Subcutaneous abdominal adipose tissue (tissue), 5 donors: Measurements from ENCODE around the gene AP1G1.
"Not testable (repeated sequence)": the region's sequence is repeated elsewhere in the genome, so short reads cannot be mapped to it uniquely, and the experiment has no call there.

Experiments
- H3K27ac ChIP-seq: one replicate; pipeline ENCODE4 v1.7.0; 2013; ENCODE audit warnings: low read depth, mild to moderate bottlenecking, inconsistent platforms, low read length, moderate library complexity
- H3K27me3 ChIP-seq, 5 donors: one replicate each; pipeline ENCODE4 v1.7.0; 2013; ENCODE audit warnings: low read length in 5 of 5, inconsistent platforms in 1 of 5; ENCODE audit not compliant: control insufficient read depth in 5 of 5, insufficient read depth in 4 of 5
- H3K36me3 ChIP-seq, 5 donors: one replicate each; pipeline ENCODE4 v1.7.0; 2013; ENCODE audit warnings: low read length in 5 of 5; ENCODE audit not compliant: control insufficient read depth in 5 of 5, insufficient read depth in 5 of 5
- H3K4me1 ChIP-seq, 5 donors: one replicate each; pipeline ENCODE4 v1.7.0; 2013; ENCODE audit warnings: low read length in 5 of 5, mild to moderate bottlenecking in 3 of 5, moderate library complexity in 1 of 5; ENCODE audit not compliant: control insufficient read depth in 5 of 5, insufficient read depth in 5 of 5
- H3K4me3 ChIP-seq, 5 donors: one replicate each; pipeline ENCODE4 v1.7.0; 2013; ENCODE audit warnings: low read length in 5 of 5, low read depth in 1 of 5
- H3K9ac ChIP-seq, 5 donors: one replicate each; pipeline ENCODE4 v1.7.0; 2013; ENCODE audit warnings: low read length in 5 of 5, mild to moderate bottlenecking in 4 of 5, moderate library complexity in 3 of 5
- H3K9me3 ChIP-seq, 5 donors: one replicate each; pipeline ENCODE4 v1.7.0; 2013; ENCODE audit warnings: low read length in 5 of 5; ENCODE audit not compliant: control insufficient read depth in 5 of 5
- donor health status: healthy.
- donor health status: healthy.
- donor health status: healthy.
- donor health status: healthy.
- donor health status: healthy.

AP1G1 gene

DNA sequence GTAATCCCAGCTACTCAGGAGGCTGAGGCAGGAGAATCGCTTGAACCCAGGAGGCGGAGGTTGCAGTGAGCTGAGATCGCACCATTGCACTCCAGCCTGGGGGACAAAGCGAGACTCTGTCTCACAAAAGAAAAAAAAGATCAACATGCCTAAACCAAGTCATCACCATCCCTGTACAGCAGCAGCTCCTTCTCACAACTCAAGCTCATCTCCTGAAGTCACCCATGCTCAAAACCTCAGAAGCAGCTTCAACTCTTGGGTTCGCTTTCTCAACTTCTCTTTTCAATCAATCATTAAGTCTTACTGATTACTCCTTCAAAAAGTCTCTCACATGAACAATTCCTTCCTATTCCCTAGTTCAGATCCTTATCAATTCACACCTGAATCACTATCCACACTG lies 115.5 kb downstream of the AP1G1 start:
- H3K27me3 ChIP-seq: no peaks in the 10 kb centered on the region
- H3K9ac ChIP-seq: no peak overlapping the region

DNA sequence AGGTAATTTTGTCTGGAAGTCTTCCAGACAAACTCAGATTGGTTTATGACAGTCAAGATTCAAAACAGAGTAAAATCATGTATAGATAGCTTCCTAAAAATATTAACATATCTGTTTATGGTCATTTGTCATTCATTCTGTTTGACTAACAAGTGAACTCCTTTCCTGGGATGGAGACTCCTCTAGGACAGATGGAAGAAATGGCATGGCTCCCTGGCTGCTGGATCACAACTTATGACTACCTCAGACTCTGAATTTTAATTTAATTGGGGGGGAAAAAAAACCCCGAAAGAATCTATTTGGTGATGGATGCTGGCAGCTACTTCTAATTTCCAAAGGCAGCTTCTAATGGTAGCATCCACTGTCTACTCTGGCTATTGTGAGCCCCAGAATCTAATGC lies 118.7 kb downstream of the AP1G1 start:
- Histone ChIP-seq H3K27me3 (no peaks in the 10 kb centered on the region), H3K9ac (no peak overlapping the region), H3K27ac (no peak overlapping the region), H3K4me3 (no peak overlapping the region), H3K36me3 (peaks cover 6 to 24% (median 16%) of the 10 kb centered on the region in 5 donors), H3K4me1 (no peaks in the 10 kb centered on the region), H3K9me3 (no peaks in the 10 kb centered on the region)

More for the DNA sequence above, 115.5 kb downstream of the AP1G1 start:
- Histone ChIP-seq H3K27ac (no peak overlapping the region), H3K36me3 (peaks cover 2 to 22% (median 14%) of the 10 kb centered on the region in 5 donors), H3K4me3 (no peak overlapping the region), H3K9me3 (no peaks in the 10 kb centered on the region), H3K4me1 (no peaks in the 10 kb centered on the region)

DNA sequence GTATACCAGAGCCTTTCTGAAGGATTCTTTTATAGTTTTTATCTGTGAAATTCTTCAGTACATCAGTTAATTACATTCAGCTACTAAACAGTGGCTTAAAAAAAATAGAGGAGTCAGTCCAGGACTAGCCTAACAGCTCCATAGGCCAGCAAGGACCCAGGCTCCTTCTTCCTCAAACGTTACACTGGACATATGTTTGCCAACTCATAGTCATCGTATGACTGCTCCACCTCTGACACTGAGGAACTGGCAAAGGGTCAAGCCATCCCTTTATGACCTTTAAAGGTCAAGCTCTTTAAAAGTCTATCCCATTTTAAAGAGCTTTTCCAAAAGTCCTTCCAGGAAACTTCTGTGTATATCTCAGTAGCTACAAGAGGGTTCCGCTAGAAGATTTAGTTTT lies 120.8 kb downstream of the AP1G1 start:
- Histone ChIP-seq H3K27ac (no peak overlapping the region), H3K9ac (no peak overlapping the region), H3K4me3 (no peak overlapping the region), H3K27me3 (no peaks in the 10 kb centered on the region), H3K9me3 (no peaks in the 10 kb centered on the region), H3K36me3 (peaks cover 6 to 32% (median 25%) of the 10 kb centered on the region in 5 donors), H3K4me1 (no peaks in the 10 kb centered on the region)

DNA sequence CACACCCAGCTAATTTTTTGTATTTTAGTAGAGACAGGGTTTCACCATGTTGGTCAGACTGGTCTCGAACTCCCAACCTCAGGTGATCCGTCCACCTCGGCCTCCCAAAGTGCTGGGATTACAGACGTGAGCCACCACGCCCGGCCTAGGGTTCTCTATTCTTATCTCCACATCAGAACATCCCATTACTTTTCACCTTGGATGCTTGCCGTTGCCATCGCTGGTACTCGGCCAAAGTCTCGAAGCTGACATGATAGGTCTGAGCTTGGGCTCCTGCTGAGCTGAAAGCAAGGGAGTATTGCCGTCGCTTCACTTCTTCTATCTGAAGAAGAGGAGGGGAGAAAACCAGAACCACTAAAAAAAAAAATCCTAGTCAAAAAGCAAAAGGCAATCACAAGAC lies 124.4 kb downstream of the AP1G1 start:
- not testable (repeated sequence) for H3K9ac ChIP-seq, H3K9me3 ChIP-seq, H3K4me1 ChIP-seq, H3K27me3 ChIP-seq, H3K4me3 ChIP-seq, H3K27ac ChIP-seq
- H3K36me3 ChIP-seq: peaks cover 16 to 37% (median 19%) of the 10 kb centered on the region in 5 donors

DNA sequence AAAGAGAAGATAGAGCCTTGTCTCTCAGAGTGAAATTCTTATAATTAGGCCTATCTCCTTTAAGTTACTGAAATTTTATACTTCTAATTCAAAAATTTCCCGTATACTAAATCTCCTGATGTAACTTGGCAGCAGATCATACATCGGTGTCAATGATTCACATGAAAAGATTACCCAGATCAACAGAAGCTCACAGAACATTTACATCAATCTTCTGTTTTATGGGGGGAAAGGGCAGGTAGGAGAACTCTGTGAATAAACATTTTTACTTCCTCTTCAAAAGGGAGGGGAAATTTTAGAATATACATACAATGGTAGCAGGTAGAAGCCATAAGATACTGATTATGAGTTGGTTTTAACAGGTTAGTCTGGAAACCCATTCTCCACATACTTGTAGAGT lies 127.3 kb downstream of the AP1G1 start:
- H3K4me3 ChIP-seq: no peak overlapping the region
- H3K9me3 ChIP-seq: no peaks in the 10 kb centered on the region
- no peak overlapping the region for H3K27ac ChIP-seq
- no peaks in the 10 kb centered on the region for H3K4me1 ChIP-seq
- H3K36me3 ChIP-seq: peaks cover 23 to 44% (median 27%) of the 10 kb centered on the region in 5 donors
- H3K9ac ChIP-seq: no peak overlapping the region
- no peaks in the 10 kb centered on the region for H3K27me3 ChIP-seq
